ENCODE data around the gene CCDC89.

CCDC89 gene

DNA sequence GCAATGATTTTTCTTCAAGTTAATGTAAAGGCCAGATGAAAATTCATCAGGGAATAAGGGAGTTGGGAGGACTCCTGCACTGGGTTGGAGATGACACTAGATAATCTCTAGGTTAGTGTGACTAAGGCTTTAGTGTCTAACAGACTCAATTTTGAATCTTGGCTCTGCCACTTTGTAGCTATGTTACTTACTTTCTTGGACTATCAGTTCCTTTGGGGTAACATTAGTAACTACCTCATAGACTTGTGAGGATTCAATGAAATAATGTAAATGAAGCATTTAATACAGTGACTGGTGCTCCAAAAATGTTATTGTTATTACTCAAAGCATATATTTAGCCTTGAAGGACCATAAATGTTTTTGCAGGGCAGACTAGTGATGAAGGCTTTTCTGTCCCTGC lies 9.6 kb upstream of the CCDC89 start:
- TF ChIP-seq EGR1 (IDR thresholded peaks at IDR 0.05) (no peak), NFIC (IDR thresholded peaks at IDR 0.05) (no peak), TCF12 (IDR thresholded peaks at IDR 0.05; ENCODE audit: low read depth) (no peak), TAF1 (IDR thresholded peaks at IDR 0.05; ENCODE audit: low read depth) (no peak)

DNA sequence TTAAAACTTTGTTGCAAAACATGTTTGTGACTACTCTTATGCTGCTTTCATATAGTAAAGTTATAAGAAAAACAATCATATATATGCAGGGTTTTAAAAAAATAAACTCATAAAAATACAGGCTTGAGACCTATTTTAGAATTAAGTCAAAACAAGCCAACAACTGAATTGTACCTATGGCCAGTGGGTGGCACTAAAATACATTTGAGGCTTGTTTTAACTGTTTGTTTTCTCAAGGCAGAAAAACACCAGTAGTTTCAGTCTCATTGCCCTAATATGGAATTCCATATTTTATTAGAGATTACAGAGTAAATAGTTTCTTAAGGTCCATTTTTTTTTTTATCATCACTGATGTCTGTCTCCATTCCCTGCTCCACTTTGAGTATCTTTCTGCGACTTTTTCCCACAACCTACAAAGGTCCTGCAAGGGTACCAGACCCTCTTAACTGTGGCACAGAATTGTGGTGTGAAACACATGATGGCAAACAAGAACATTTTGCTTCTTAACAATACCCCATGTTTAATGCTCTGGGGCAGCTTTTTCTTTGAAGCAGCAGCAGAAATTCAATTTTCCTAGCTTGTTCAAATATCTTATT lies 8.5 kb upstream of the CCDC89 start:
- no peak for TF ChIP-seq TCF12 (IDR thresholded peaks at IDR 0.05; ENCODE audit: low read depth)
- peak; percentile 77 for TF ChIP-seq RAD21 (IDR thresholded peaks at IDR 0.05; ENCODE audit: low read depth)

DNA sequence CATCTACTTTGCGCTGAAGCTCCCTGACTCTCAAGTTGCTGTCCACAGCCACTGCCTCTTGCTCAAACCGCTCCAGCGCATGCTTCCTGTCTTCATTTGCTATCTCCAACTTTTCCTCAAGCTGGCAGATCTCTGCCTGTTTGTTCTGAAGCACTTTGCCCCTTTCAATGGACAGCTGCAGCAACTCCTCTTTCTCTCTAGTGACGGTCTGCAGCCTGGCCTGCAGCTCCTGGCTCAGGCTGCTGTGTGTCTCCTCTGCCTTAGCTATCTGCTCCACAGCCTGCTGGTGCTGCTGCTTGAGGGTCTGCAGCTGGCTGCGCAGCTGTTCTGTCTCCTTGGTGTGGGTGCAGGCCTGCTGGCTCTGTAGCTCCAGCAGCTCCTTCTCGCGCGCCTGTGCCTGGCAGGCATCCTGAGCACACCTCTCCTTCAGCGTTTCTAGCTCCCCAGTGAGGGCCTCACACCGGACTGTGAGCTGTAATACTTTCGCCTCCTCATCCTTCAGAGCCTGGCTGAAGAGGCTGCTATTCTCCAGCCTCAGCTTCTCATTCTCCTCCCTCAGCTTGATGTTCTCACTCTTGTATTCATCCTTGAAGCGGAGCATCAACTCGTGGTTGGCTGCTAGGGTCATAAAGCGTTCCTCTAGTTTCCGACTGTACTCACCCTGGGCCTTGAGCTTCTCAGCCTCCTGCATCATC lies 723 bp downstream of the CCDC89 start:
- TF ChIP-seq NFIC (IDR thresholded peaks at IDR 0.05): no peak
- TF ChIP-seq FOXM1 (IDR thresholded peaks at IDR 0.05; ENCODE audit: borderline replicate concordance, low read depth): no peak
- no peak for TF ChIP-seq CEBPB (IDR thresholded peaks at IDR 0.05)
- no peak for TF ChIP-seq EP300 (IDR thresholded peaks at IDR 0.05; ENCODE audit: borderline replicate concordance)
- TF ChIP-seq, protein P1, sequence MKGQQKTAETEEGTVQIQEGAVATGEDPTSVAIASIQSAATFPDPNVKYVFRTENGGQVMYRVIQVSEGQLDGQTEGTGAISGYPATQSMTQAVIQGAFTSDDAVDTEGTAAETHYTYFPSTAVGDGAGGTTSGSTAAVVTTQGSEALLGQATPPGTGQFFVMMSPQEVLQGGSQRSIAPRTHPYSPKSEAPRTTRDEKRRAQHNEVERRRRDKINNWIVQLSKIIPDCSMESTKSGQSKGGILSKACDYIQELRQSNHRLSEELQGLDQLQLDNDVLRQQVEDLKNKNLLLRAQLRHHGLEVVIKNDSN (IDR thresholded peaks at IDR 0.05): no peak
- TF ChIP-seq EGR1 (IDR thresholded peaks at IDR 0.05): no peak
- TF ChIP-seq, protein P2, sequence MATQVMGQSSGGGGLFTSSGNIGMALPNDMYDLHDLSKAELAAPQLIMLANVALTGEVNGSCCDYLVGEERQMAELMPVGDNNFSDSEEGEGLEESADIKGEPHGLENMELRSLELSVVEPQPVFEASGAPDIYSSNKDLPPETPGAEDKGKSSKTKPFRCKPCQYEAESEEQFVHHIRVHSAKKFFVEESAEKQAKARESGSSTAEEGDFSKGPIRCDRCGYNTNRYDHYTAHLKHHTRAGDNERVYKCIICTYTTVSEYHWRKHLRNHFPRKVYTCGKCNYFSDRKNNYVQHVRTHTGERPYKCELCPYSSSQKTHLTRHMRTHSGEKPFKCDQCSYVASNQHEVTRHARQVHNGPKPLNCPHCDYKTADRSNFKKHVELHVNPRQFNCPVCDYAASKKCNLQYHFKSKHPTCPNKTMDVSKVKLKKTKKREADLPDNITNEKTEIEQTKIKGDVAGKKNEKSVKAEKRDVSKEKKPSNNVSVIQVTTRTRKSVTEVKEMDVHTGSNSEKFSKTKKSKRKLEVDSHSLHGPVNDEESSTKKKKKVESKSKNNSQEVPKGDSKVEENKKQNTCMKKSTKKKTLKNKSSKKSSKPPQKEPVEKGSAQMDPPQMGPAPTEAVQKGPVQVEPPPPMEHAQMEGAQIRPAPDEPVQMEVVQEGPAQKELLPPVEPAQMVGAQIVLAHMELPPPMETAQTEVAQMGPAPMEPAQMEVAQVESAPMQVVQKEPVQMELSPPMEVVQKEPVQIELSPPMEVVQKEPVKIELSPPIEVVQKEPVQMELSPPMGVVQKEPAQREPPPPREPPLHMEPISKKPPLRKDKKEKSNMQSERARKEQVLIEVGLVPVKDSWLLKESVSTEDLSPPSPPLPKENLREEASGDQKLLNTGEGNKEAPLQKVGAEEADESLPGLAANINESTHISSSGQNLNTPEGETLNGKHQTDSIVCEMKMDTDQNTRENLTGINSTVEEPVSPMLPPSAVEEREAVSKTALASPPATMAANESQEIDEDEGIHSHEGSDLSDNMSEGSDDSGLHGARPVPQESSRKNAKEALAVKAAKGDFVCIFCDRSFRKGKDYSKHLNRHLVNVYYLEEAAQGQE (IDR thresholded peaks at IDR 0.05; ENCODE audit: low read depth): no peak
- no peak for TF ChIP-seq TEAD4 (IDR thresholded peaks at IDR 0.05)
- TF ChIP-seq, protein P3, sequence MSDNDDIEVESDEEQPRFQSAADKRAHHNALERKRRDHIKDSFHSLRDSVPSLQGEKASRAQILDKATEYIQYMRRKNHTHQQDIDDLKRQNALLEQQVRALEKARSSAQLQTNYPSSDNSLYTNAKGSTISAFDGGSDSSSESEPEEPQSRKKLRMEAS (IDR thresholded peaks at IDR 0.05): no peak
- TF ChIP-seq TCF12 (IDR thresholded peaks at IDR 0.05; ENCODE audit: low read depth): no peak
- TF ChIP-seq ZBTB7A (IDR thresholded peaks at IDR 0.05; ENCODE audit: low read depth): no peak
- TF ChIP-seq RAD21 (IDR thresholded peaks at IDR 0.05; ENCODE audit: low read depth): no peak
- TF ChIP-seq CREB1 (IDR thresholded peaks at IDR 0.05; ENCODE audit: low read depth): no peak
- TF ChIP-seq YY1 (IDR thresholded peaks at IDR 0.05; ENCODE audit: low read depth): no peak
- no peak for TF ChIP-seq TAF1 (IDR thresholded peaks at IDR 0.05; ENCODE audit: low read depth)

DNA sequence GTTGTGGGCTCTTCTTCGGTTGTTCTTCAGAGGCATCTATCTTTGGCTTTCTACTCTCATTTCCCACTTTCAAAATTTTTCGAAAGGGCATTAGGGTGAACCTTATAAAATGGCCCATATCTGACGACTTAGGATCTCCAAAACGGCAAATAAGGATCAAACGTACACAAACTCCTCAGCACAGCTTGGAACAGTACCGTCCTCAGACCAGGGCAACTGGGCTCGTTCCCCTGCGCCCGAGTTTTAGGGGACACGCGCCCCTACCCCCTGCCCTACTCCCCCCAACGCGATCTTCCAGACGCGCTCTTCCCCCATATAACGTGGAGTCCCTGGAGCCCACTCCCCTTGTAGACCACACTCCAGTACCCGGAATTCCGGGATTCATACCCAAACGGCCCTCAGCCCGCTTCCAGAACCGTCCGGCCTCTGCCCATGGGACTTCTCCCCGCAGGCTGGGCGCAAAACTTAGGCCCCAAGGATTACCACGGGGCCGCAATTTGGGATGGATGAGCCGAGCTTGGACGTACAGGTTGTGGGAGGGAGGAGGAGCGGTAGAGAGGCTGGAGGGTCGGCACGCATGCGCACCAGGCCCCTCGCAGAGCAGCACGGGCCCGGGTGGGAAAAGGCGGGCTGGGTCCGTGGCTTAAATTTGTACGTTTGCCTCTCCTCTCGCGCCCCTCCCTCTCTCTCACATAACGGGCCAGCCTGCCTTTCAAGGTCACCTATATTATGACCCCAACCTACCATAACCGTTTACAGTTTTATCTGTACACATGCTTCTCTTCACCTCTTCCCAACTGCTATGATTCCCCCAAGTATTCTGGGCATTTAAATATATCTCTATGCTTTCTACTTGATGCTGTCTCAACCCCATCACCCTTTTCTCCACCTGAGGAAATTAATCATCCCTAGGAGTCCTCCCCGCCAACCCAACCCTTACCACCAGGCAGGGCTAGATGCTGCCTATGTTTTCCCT lies 3.4 kb downstream of the CCDC89 start:
- TF ChIP-seq TCF12 (IDR thresholded peaks at IDR 0.05; ENCODE audit: low read depth) (no peak), YY1 (IDR thresholded peaks at IDR 0.05; ENCODE audit: low read depth) (no peak), EGR1 (IDR thresholded peaks at IDR 0.05) (no peak), EP300 (IDR thresholded peaks at IDR 0.05; ENCODE audit: borderline replicate concordance) (no peak), FOXM1 (IDR thresholded peaks at IDR 0.05; ENCODE audit: borderline replicate concordance, low read depth) (no peak), TAF1 (IDR thresholded peaks at IDR 0.05; ENCODE audit: low read depth) (no peak), TEAD4 (IDR thresholded peaks at IDR 0.05) (no peak), CREB1 (IDR thresholded peaks at IDR 0.05; ENCODE audit: low read depth) (no peak), RAD21 (IDR thresholded peaks at IDR 0.05; ENCODE audit: low read depth) (no peak), NFIC (IDR thresholded peaks at IDR 0.05) (no peak), ZBTB7A (IDR thresholded peaks at IDR 0.05; ENCODE audit: low read depth) (no peak)
- TF ChIP-seq, protein P3 (IDR thresholded peaks at IDR 0.05): no peak
- TF ChIP-seq, protein P2 (IDR thresholded peaks at IDR 0.05; ENCODE audit: low read depth): no peak
- TF ChIP-seq, protein P1 (IDR thresholded peaks at IDR 0.05): no peak

DNA sequence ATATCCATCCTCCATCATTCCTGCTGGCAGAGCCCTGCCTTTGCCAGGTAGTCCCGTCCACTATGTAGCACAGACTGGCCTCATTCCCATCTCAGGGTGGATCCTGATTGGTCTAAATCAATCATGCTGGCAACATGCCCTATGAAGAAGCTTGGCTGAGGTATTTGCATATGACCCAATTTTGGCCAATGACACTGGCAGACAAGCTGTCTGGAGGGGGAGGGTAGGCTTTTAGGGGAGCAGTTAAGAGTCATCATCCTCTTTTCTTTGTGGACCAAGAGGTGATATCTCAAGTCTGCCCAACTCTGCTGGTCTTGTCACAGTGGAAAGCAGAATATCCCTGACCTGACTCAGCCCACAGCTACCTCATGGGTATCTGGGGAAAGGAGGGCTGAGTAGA lies 5.1 kb downstream of the CCDC89 start:
- TF ChIP-seq TAF1 (IDR thresholded peaks at IDR 0.05; ENCODE audit: low read depth): no peak
- no peak for TF ChIP-seq CREB1 (IDR thresholded peaks at IDR 0.05; ENCODE audit: low read depth)
